DMS53 treated with DMSO at 0.1 percent for 48 hours (cell line): ENCODE data around the gene CDYL.
"Not testable (repeated sequence)": the region's sequence is repeated elsewhere in the genome, so short reads cannot be mapped to it uniquely, and the experiment has no call there.

Experiments used
- DNase-seq: peaks from one replicate; lab custom pipeline; 2025; ENCODE audit not compliant: unreplicated experiment; lab: John Stamatoyannopoulos, UW

Gene CDYL

GRCh38 chr6:4983322-4983721 is 207.1 kb downstream of the CDYL start:
- no peak for DNase-seq

GRCh38 chr6:4986999-4987398 is 210.8 kb downstream of the CDYL start:
- no peak for DNase-seq

- no peak for DNase-seq
Observed at GRCh38 chr6:4987432-4987831, 211.2 kb downstream of the CDYL start.

- DNase-seq = no peak
Observed at GRCh38 chr6:4994741-4995140, 218.5 kb downstream of the CDYL start.

GRCh38 chr6:4997862-4998261 is 221.7 kb downstream of the CDYL start:
- no peak for DNase-seq

- DNase-seq = no peak
Observed at GRCh38 chr6:4999586-4999985, 223.4 kb downstream of the CDYL start.

GRCh38 chr6:5003604-5004372 is 227.6 kb downstream of the CDYL start, which contains the start of gene RPP40:
RPP40 (minus strand) TSS chr6:5004037; CDS start chr6:5004002, 35 bp downstream.
- peak; percentile 91 for DNase-seq

- DNase-seq = no peak
Observed at GRCh38 chr6:5004373-5005037, 228.3 kb downstream of the CDYL start.

GRCh38 chr6:5005038-5005433 is 228.8 kb downstream of the CDYL start:
- not testable (repeated sequence) for DNase-seq
